Urothelium cell line (cell line): Measurements from ENCODE around the gene OBI1.

Source experiments
- DNase-seq: peaks from one replicate; pipeline ENCODE4 v3.0.0; 2011; ENCODE audit warnings: low spot score, mixed read lengths
- FAIRE-seq: peaks from 2 replicates; lab custom pipeline; 2011; peaks lifted over from hg19 to GRCh38; lab: Jason Lieb, UNC

OBI1 gene

DNA sequence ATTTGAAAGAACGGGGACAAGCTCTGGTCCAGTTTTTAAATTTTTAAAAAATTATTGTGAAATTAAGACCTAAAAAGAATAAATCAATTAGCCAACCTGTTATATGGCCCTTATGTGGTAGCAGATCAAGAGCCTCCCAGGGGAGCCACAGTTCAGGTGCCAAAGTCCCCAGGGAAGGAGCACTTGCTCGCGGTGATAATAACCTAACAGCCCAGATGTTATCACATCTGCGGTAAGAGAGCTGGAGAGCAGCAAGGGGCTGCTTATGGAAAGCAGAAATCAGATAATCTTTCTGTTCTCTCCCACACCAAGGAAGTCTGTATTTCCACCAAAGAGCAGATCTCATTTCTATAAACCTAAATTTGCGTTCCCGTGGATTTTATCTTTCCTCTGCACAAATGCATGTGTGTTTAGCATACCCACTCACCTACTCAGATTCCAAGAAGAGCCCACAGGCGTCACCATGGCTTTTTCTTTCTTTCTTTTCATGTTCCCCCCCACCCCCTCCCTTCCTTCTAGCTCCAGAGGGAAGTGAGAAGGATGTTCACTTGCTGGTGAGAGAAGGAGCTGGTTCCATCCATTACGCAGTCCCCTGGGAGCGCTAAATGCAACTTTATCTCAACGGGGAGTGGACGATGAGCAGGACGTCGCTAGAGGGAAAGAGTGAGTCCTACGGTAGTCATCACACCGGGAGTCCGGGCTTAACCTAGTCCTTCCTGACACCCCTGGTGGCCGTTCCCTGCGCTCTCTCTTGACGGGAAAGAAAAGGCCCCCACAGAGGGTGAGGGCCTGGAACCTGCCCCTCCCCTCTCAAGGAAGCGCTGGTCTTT, 54.0 kb downstream of the OBI1 start:
- FAIRE-seq (no peak), DNase-seq (no peak)

DNA sequence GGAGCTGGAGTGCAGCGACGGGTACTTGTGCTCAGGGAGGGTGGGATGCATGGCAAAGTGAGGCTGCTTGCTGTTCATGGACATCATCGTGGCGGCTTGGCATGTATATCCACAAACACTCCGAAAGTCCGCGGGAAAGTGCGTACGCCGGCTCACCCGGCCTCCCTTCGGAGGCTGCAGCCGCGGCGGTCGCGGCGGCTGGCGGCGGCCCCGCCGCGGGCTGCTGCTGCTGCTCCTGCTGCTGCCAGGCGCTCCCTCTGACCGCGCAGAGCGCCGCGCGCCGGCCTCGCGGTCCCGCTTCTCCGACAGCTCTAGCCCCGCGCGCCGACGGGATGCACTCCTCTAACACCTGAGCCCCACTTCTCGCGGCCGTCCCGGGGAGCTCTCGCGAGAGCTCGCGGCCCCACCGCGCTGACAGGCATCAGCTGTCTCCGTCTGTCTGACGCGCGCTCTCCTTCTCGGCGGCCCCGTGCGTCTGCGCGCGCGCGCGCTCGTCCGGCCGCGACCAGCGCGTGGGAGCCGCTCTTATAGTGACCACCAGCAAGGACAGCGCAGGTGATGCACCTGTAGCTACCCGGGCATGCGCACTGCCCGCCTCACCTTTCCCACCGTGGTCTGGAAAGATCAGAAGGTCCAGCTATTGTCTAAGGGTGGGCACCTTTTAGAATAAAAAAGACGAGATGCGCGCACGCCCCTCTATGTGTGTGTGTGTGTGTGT, 55.6 kb downstream of the OBI1 start, which contains the start of gene POU4F1:
Gene POU4F1, minus strand, starts transcription at position 313 of the 718 bp plus-strand sequence. Its CDS starts 226 bp downstream, at position 87.
- FAIRE-seq (no peak), DNase-seq (no peak)

DNA sequence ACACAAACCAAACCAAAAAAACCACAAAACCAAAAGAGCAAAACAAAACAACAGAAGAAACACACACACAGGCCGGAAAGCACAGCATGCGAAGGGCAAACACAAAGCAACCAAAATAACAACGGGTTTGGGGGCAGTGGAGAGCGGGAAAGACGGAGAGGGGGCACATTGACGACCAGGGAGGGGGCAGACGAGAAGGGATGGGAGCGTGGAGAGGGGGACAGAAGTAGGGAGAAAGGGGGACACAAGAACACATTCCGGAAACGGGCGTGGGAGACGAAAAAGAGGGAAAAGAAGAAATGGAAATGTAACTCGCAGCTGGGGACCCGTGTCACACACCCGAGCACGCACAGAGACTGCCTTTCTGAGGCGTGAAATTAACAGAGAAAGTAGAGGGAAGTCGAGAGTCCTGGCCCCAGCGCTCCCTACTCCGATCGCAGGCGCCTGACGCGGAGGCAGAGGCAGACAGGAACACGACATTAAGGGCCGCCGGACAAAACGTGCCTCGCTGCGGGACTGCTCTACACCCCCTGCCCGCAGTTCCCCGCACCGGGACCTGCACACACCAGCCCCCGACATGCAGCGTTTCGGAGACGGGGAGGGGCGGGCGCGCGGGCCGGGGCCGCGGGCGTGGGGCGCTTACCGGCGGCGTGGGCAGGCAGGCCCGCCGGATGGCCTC, 56.3 kb downstream of the OBI1 start:
- no peak for FAIRE-seq

DNA sequence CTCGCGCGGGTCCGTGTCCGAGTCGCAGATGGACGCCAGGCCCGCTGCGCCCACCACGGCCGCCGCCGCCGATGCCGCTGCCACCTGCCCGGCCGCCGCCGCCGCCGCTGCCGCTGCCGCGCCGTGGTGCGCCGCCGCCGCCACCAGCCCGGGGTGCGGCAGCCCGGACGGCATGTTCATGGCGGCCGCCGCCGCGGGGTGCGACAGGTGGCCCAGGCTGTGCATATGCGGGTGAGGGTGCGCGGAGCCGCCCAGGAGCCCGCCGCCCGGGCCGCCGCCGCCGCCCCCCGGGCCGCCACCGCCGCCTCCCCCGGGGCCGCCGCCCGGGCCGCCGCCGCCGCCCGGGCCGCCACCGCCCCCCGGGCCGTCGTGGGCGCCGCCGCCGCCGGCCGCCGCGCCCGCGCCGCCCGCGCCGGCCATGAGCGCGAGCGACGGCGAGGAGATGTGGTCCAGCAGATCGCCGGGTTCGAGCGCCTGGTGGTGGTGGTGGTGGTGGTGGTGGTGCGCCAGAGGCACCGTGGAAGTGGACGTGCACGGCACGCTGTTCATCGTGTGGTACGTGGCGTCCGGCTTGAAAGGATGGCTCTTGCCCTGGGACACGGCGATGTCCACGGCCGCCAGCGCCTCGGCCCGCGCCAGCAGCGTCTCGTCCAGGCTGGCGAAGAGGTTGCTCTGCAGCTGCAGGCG, 56.9 kb downstream of the OBI1 start:
- no peak for FAIRE-seq
- no peak for DNase-seq

More for the DNA sequence above, 56.3 kb downstream of the OBI1 start:
- DNase-seq, result no peak

DNA sequence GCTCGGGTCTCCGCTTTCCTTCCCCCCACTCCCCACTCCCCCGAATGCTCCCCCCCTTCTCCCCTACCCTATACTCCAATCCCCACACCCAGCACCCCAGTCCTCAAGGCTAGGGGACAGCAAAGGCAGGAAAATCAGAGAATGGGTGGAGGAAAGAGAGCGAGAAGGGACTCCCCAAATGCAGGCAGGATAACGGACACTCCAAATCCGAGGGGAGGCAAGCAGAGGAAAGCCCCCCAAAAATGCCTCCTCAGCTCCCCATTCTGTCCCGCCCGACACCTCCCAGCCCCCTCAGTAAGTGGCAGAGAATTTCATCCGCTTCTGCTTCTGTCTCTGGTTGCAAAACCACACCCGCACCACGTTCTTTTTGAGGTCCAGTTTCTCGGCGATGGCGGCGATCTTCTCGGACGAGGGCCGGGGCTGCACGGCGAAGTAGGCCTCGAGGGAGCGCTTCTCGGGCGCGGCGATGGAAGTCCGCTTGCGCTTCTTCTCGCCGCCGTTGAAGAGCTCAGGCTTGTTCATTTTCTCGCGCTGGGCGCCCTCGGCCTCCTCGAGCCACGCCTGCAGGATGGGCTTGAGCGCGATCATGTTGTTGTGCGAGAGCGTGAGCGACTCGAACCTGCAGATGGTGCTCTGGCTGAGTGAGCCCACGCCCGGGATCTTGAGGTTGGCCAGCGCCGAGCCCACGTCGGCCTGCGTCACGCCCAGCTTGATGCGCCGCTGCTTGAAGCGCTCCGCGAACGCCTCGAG, 57.7 kb downstream of the OBI1 start:
- DNase-seq, result no peak
- FAIRE-seq, result no peak

DNA sequence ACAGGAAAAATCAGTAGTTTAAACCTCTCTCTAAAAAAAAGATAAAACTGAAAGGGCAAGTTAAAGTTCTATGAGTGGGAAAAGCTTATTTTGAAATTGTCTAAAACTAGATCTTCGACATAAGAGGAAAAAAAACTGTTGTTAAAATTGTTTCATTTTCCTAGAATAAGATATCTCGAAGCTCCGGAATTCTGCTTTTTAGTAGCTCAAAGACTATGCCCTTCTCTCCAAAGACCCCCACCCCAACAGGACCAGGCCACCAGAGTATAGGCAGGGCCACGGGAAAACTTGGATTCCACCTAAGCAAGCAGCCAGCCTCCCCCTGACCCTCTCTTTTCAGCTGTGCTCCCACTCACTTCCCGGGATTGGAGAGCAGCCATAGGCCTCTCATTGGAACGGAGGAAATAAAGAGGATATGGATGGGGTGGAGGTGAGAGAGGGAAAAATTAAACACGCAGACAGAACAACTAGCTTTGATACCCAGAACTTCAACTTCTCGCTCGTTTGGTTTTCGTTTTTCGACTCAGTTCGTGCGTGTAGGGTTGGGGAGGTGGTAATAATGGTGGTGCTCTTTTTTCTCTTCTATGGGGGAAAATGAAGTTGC, 58.6 kb downstream of the OBI1 start:
- FAIRE-seq (no peak), DNase-seq (no peak)

DNA sequence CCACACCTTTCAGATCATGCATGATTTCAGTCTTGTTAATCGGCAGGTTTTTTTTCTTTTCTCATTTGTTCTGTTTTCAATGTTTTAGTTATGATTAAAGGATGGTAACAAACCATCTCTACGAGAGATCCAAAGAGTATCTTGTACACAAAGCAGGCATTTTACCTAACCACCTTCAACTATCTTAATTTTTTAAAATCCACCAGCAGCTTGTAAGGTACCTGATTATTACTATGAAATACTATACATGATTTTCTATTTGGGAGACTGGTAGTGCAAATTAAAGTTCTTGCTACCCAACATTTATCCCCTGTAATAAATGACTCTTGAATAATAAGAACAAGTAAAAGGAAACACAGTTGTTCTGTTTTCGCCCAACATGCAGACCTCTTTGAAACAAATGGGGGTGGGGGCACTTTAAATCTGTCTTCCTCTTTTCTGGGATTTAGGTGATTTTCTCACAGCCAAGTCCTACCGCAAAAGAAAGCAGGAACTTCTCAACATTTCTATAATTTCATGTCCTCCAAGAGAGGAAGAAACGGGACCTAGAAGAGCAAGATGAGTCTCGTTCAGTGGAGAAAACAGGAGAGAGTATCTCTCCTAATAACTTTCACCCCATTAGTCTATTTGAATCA, 59.2 kb downstream of the OBI1 start:
- no peak for DNase-seq
- no peak for FAIRE-seq

DNA sequence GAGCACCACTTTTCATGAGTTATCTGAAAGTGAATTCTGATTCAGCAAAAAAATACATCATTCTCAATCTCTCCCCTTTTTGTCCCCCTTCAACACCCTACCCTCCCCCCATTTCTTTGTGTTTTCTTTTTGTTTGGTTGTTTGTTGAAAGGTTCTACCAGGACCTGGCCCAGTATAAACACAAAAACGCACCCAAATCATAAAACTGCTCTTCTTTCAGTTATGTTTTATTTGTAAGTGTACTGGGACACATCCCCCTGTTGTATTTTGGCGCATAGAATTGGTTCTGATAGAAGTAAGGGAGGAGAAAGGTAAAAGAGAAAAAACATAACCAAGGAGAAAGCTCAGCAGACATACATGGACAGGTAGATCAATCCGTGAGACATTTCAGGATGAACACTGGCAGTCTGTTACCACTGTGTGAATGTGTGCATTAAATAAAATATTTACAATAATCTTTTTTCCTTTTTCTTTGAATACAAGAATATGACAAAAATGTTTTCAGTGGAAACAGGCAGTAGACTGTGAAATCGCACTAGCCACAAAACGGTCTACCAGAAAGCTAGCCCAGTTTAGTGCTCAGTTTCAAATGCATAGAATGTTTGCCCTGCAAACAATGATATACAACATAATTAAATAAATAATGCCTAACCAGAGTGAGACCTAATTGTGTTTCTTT, 59.9 kb downstream of the OBI1 start:
- no peak for FAIRE-seq

DNA sequence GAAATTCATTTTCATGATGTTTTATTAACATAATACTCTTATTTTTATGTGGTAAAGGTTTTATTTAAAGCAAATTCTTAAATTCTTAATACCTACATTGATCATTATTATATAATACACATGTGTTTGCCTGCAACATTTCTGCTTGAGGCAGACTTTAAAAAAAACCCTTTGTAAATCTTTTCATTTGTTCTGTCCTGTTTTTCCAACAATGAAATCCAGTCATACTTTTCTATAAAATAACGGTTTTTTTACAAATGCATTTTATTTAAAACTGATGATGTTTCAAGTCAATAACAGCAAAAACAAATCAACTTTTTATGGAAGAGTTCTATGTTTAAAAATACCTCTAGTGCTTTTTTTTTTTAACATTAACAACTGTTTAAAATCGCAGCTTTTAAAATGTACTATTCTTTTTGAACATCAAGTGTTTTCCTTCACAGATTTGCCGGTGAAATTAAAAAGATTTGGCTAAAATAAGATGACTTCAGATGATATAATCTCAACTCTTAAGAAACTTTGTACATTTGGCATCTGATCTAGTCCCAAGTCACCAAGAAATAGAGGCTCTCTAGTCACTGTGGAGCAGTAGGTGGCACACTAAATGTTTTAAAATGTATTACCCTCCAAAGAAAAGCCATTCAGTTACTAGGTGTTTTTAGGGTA, 60.7 kb downstream of the OBI1 start:
- FAIRE-seq (no peak), DNase-seq (no peak)

More for the DNA sequence above, 59.9 kb downstream of the OBI1 start:
- DNase-seq, result no peak

DNA sequence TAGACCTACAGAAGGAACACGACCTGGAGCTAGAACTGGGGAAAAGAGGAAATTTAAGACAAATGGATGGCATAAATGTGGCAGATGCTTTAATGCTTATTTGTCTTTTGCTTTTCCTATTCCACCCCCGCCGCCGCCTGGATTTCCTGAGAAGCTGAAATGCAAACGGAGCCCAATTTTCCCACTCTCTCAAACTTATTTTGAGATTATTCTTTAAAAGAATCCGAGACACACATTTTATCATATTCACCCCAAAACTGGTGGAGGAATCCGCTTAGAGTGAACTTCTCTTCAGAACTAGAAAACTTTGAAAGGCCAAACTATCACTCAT, 61.4 kb downstream of the OBI1 start:
- DNase-seq, result no peak
- FAIRE-seq, result no peak

DNA sequence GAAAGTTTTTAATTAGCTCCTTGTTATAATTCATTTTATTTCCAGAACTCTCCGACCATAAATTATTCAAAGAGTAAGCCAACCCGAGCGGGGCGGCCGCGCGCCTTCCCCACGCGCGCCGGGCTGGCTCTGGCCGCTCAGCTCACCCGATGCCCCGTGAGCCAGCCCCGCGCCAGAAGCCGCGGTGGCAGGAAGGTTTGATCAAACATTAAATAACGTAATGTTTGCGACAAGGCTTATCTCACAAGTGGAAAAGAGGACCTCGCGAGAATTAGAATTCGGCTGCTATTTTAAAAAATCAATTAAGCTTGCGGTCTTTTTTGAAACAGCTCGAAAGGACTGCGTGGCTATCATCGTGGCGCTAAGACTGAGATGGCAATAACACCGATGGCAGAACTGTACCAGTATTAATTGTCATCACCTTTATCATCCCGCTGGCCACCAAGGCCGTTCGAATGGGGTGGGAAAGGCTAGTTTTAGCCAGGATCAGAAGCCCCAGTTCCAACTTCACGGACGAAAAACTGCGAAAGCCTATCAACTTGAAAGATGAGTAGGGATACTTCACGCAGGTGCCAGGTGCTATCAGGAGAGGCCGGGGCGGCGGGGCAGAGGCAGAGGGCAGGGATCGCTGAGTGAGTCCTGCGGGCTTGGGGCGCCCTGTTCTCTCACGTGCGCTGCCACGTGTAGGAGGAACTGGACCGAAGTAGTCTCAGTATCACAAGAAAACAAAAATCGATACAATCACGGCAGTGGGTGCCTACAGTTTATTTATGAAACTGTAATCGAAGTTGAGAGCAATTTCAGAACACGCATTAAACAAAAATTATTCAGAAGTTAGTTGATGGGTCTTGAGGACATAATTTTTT, 62.0 kb downstream of the OBI1 start:
- DNase-seq, result no peak
- FAIRE-seq, result no peak

DNA sequence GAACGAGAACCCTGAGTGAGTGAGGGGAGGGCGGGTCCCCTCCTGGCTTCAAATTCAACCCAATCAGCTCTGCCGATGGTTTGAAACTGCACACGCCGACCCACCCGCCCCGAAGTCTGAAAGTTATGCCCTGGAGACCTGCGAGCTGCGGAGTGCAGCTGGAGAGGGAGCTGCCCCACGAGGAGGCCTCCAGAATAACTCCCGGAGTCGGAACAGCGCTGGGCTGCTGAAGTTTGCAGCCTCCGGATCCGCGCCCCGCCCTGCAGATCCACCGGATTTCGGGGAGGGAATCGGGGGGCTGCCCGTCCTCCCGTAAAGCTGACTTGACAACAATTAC, 62.6 kb downstream of the OBI1 start:
- FAIRE-seq (no peak), DNase-seq (no peak)

DNA sequence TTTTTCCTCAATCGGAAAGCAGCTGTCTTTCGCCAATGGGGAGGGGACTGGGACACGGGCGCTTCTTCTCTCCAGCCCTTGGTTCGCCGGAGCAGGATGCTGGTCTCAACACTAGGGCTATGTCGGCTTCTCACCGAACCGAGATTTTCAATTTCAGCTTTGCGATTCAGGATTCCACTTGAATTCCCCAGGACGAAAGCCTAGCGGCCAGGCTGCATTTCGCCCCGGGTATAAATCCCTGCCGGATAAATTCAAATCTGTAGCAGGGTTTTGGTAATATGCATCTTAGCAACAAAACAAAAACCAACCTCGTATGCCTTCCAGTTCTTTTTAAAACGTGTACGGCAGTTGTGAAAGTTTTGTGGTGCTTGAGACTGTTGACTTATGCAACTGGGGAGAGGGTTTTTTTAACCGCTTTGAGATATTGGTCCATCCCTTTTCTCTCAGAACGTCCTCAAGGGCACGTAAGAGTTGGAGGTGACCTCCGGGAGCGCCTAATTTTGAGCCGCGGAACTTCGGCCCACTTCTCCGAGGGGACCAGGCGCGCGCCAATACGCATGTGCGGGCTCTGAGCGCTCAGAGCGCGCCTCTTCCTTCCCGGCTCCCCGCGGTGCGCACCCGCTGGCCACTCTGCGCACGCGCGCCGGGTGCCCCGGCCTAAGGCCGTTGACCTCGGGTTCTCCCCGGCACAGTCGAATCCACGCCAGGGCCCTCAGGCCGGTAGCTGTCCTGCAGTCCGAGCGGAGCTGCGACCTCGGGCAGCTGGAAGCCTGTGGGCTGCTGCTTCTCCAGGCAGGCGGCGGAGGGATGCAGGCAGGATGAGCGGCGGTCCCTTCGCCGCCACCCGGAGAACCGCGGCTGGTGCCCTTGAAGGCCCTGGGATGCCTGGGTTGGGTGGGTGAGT, 63.2 kb downstream of the OBI1 start:
- no peak for FAIRE-seq

DNA sequence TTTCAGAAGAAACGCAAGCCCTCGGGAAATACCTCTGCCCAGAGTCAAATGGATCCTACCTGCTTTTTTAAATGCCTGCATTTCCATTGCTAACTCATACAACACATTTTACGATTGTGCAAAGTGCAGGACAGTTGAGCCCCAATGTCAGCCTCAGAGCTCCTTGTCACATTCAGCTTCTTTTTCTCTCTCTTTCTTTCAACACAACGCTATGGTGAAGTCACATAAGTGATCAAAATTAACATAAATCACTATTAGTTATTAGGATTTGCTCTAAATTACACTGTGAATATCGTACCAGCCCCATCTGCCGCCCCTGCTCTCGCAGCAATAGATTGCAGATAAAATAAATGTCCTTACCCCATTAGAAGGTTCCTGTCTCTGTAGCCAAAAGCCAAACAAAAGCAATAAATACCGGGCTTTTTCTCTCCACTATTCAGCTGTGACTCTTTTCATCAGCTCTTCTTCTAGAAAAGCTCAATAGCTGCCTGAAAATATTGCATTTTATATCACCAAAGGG, 64.4 kb downstream of the OBI1 start:
- no peak for DNase-seq
- FAIRE-seq, result no peak

More for the DNA sequence above, 63.2 kb downstream of the OBI1 start:
- no peak for DNase-seq

DNA sequence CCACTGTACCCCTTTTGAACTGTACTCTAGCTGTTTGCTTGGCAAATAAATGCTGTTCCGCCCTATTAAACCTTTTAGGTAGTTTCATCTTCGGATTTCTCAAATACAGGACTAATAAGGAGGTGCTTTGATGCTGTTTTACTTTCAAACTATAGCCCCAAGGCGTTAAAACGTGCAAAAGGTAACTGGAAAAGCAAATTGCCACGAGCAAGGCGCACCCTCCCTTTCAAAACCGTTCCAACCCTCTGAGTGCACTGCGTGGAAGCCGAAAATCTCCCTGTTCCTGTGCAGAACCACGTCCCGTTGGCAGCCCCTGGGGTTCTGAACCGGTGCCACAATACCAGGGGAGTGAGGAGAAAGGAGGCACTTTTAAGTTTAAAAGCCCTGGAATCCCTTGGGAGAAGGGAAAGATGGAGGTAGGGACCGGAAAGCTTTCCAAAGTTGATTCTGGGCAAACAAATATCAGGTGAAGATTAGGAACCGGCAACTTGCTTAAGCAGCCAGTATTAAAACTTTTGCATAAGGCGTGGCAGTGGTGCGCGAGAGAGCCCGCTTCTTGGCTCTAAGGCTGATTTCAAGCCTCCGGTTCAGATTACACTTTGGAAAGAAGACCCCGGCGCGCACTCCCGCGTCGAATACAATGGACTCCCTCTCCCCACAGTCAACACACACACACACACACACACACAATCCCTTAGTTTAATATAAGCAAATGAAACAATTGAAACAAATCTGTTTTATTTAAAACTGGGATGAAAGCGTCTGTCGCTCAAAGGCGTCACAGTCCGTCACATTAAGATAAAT, 65.1 kb downstream of the OBI1 start:
- DNase-seq (no peak), FAIRE-seq (no peak)

DNA sequence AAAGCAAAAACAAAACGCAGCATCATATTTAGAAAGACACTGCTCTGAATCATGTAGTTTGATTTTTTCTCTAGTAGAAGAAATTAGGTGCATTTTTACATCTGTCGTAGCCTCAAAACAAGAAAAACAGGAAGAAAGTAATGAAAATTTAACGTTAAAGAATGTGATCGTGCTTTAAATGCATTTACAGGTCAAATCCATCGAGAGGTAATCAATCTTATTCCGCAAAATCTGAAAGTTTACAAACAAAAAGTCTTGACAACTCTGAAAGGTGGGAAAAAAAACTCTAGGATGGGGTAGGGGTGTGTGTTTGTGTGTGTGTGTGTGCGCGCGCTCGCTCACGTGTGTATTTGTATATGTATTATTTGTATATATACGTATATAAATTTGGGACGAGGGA, 65.8 kb downstream of the OBI1 start:
- FAIRE-seq (no peak), DNase-seq (no peak)
